Daoy (cell line): ENCODE measurements around the gene PTPRN. TPM values are rescaled to one million over a fixed set of nuclear protein-coding genes. Genes with fewer than 3 reads are reported as not detected.
A peak's percentile ranks its signal among the peaks of the same experiment; 100 is the strongest.

ENCODE experiments used
- DNase-seq: peaks from one replicate; pipeline ENCODE4 v3.0.0-alpha.2; 2015; ENCODE audit warnings: low read depth
- total RNA-seq: library from RNA; depleted of rRNA; stranded (reverse); fragments of >200 nt; shearing (Covaris generic); gene quantifications from 2 replicates; pipeline ENCODE4 v1.2.3, GENCODE V29; 2014; rRNA removed

Gene PTPRN
- total RNA-seq, 1 experiment from 2014 or later: 1.3 TPM

DNA sequence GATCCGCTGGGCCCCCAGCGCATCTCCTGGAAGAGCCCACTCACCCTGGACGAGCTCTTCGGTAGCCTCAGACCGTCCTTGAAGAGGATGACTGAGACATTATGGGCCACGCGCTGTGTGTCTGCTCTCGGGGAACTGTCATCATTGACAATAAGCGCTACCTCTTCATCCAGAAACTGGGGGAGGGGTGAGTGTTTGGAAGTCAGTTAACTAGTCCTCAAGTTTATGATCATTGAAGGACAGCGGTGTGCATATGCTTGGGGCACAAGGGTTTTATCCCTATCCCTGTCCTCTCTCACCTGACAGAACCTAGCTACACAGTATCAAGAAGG lies 63.3 kb downstream of the PTPRN start:
- DNase-seq: no peak

GRCh38 chr2:219245148-219245898 lies 63.9 kb downstream of the PTPRN start, which contains the start of the genes GLB1L and STK16:
GLB1L (minus strand) TSS chr2:219245444; CDS start chr2:219243573, 1,871 bp downstream.
STK16 (plus strand) TSS chr2:219245479; CDS start chr2:219246000, 521 bp downstream.
- DNase-seq: peak; percentile 95

DNA sequence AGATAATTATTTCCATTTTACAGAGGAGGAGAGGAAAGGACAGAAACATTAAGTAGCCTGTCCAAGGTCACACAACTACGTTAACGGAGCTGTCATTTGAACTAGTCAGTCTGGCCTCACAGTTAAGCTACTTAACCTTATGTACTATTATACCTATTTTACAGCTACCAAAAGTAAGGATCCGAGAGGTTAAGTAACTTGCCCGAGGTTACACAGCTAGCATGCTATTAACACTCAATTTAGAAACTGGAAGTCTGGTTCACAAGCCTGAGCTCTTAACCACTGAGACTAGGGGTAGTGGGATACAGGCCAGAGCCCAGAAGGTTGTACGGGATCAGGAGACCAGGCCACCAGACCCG lies 64.4 kb downstream of the PTPRN start:
- no peak for DNase-seq

DNA sequence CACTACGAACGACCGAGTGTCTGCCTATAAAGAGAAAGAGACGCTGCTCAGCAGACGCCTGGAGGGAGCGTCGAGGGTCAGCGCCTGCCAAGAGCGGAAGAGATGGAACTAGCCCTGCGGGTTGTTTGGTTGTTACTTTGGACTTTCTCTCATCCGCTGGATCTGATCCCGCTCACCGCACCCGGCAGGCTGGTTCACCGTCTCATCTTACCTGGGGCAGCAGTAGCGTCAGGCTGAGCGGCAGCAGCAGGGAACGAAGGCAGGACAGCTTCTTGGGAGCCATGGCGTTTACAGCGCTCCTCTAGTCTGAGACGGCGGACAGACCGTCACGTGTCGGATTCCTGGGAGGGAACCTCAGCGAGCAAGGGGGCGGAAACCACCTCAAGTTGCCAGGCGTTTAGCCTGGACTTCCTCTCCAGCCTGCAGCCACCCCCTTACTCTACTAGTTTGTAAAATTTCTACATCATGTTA lies 65.9 kb downstream of the PTPRN start:
- no peak for DNase-seq

Other genes with a start within 250 kb of the PTPRN start
- gene IHH, start 248.5 kb downstream of the PTPRN start, total RNA-seq: not detected in 2 replicates
- gene NHEJ1, start 148.6 kb downstream of the PTPRN start, total RNA-seq: 13.6 and 22.0 TPM in 2 replicates
- 0.63 and 0.86 TPM in 2 replicates for gene SLC23A3, start 139.4 kb downstream of the PTPRN start, total RNA-seq
- gene CNPPD1, start 132.5 kb downstream of the PTPRN start, total RNA-seq: 36.2 and 41.3 TPM in 2 replicates
- gene RETREG2, start 131.1 kb downstream of the PTPRN start, total RNA-seq: 33.3 and 48.8 TPM in 2 replicates
- 31.2 and 32.3 TPM in 2 replicates for gene ZFAND2B, start 102.6 kb downstream of the PTPRN start, total RNA-seq
- gene ABCB6, start 90.4 kb downstream of the PTPRN start, total RNA-seq: 9.0 and 10.5 TPM in 2 replicates
- 27.1 and 56.9 TPM in 2 replicates for gene ATG9A, start 79.8 kb downstream of the PTPRN start, total RNA-seq
- gene ANKZF1, start 79.6 kb downstream of the PTPRN start, total RNA-seq: 25.2 and 25.8 TPM in 2 replicates
- 2.7 and 3.2 TPM in 2 replicates for gene GLB1L, start 64.0 kb downstream of the PTPRN start, total RNA-seq
- gene STK16, start 63.9 kb downstream of the PTPRN start, total RNA-seq: 5.4 and 8.9 TPM in 2 replicates
- gene TUBA4B, start 56.2 kb downstream of the PTPRN start, total RNA-seq: not detected in 2 replicates
- gene TUBA4A, start 55.5 kb downstream of the PTPRN start, total RNA-seq: 65.0 and 79.9 TPM in 2 replicates
- 19.9 and 20.2 TPM in 2 replicates for gene DNAJB2, start 30.0 kb downstream of the PTPRN start, total RNA-seq
- not detected in 2 replicates for gene RESP18, start 23.3 kb upstream of the PTPRN start, total RNA-seq
- 72.1 and 94.6 TPM in 2 replicates for gene DNPEP, start 78.5 kb upstream of the PTPRN start, total RNA-seq
- gene DES, start 109.0 kb upstream of the PTPRN start, total RNA-seq: 0.17 and 0.77 TPM in 2 replicates
- 4.9 and 18.4 TPM in 2 replicates for gene SPEG, start 125.4 kb upstream of the PTPRN start, total RNA-seq
- 30.0 and 47.6 TPM in 2 replicates for gene GMPPA, start 189.5 kb upstream of the PTPRN start, total RNA-seq
- 0.42 TPM in 1 of 2 replicates, not detected in the other for gene ASIC4, start 205.1 kb upstream of the PTPRN start, total RNA-seq
- gene CHPF, start 234.4 kb upstream of the PTPRN start, total RNA-seq: 51.1 and 69.0 TPM in 2 replicates
- 2.4 and 2.5 TPM in 2 replicates for gene TMEM198, start 234.6 kb upstream of the PTPRN start, total RNA-seq